Right atrium auricular region (tissue), 2 donors: Measurements from ENCODE around the gene ARHGAP26. TPM values are rescaled to one million over a fixed set of nuclear protein-coding genes. Genes with fewer than 3 reads are reported as not detected.

Source experiments
- DNase-seq: peaks from one replicate; pipeline ENCODE4 v3.0.0-alpha.2; 2019; ENCODE audit warnings: low spot score
- H3K27ac ChIP-seq, 2 donors: fragments of 200-600 bp; sonication (generic); 1 replicate in 1 of 2; 2 replicates in 1 of 2; pipeline ENCODE4 v1.5.1; 2016 to 2019
- H3K27me3 ChIP-seq, 2 donors: fragments of 200-600 bp; sonication (generic); one replicate each; pipeline versions ENCODE4 v1.5.1 to v1.6.0; 2017 to 2019
- H3K36me3 ChIP-seq: fragments of 200-600 bp; sonication (generic); one replicate; pipeline ENCODE4 v1.5.1; 2016
- H3K4me1 ChIP-seq, 2 donors: fragments of 200-600 bp; sonication (generic); one replicate each; pipeline versions ENCODE4 v1.5.1 to v1.6.0; 2017 to 2019
- H3K4me3 ChIP-seq, 2 donors: fragments of 200-600 bp; sonication (generic); 1 replicate in 1 of 2; 2 replicates in 1 of 2; pipeline ENCODE4 v1.5.1; 2017 to 2019; ENCODE audit warnings: mild to moderate bottlenecking in 1 of 2, moderate library complexity in 1 of 2
- H3K9me3 ChIP-seq, 2 donors: fragments of 200-600 bp; sonication (generic); one replicate each; pipeline ENCODE4 v1.5.1; 2019
- CTCF ChIP-seq, 2 donors: fragments of 200-600 bp; sonication (generic); IDR thresholded peaks; one replicate each; pipeline ENCODE4 v1.5.1; 2019; ENCODE audit warnings: antibody characterized with exemption in 2 of 2
- total RNA-seq, 2 donors: library from RNA; depleted of rRNA; stranded (reverse); fragments of >200 nt; gene quantifications; one replicate each; pipeline ENCODE4 v1.1.0, GENCODE V29; 2016

Gene ARHGAP26
- total RNA-seq, 2 donors from 2014 or later: 29.8 to 31.6 TPM

- no peak overlapping the region for H3K4me3 ChIP-seq
- H3K27ac ChIP-seq: peak overlapping the region; percentile 52 to 74
- peaks cover 0 to 58% of the 10 kb centered on the region in 2 donors for H3K4me1 ChIP-seq
- no peak for DNase-seq
- H3K9me3 ChIP-seq: no peaks in the 10 kb centered on the region
- peaks cover 9% of the 10 kb centered on the region for H3K36me3 ChIP-seq
- no peaks in the 10 kb centered on the region for H3K27me3 ChIP-seq
- TF ChIP-seq CTCF (IDR thresholded peaks at IDR 0.05): no peak
These were observed 365.8 kb downstream of the ARHGAP26 start for GRCh38 chr5:143135832-143136551.

GRCh38 chr5:143138839-143139238, 368.7 kb downstream of the ARHGAP26 start:
- Histone ChIP-seq H3K36me3 (peaks cover 9% of the 10 kb centered on the region), H3K4me3 (no peak overlapping the region), H3K27me3 (no peaks in the 10 kb centered on the region), H3K4me1 (peaks cover 0 to 54% of the 10 kb centered on the region in 2 donors), H3K9me3 (no peaks in the 10 kb centered on the region), H3K27ac (peak overlapping the region in 1 of 2 donors; percentile 2)
- no peak for DNase-seq
- TF ChIP-seq CTCF (IDR thresholded peaks at IDR 0.05): no peak

- H3K4me1 ChIP-seq: peaks cover 0 to 55% of the 10 kb centered on the region in 2 donors
These were observed 369.4 kb downstream of the ARHGAP26 start for GRCh38 chr5:143139585-143139984.

GRCh38 chr5:143140492-143141203, 370.5 kb downstream of the ARHGAP26 start:
- H3K27ac ChIP-seq: peak overlapping the region in 1 of 2 donors; percentile 59
- H3K9me3 ChIP-seq: no peaks in the 10 kb centered on the region
- DNase-seq: no peak
- H3K36me3 ChIP-seq: no peaks in the 10 kb centered on the region
- no peaks in the 10 kb centered on the region for H3K27me3 ChIP-seq
- peaks cover 0 to 47% of the 10 kb centered on the region in 2 donors for H3K4me1 ChIP-seq
- TF ChIP-seq CTCF (IDR thresholded peaks at IDR 0.05): no peak
- H3K4me3 ChIP-seq: no peak overlapping the region

More at GRCh38 chr5:143139585-143139984, 369.4 kb downstream of the ARHGAP26 start:
- Histone ChIP-seq H3K27me3 (no peaks in the 10 kb centered on the region), H3K36me3 (peaks cover 6% of the 10 kb centered on the region), H3K27ac (peak overlapping the region in 1 of 2 donors; percentile 59), H3K9me3 (no peaks in the 10 kb centered on the region), H3K4me3 (no peak overlapping the region)
- no peak for TF ChIP-seq CTCF (IDR thresholded peaks at IDR 0.05)
- DNase-seq: no peak

GRCh38 chr5:143141652-143142051, 371.5 kb downstream of the ARHGAP26 start:
- peaks cover 0 to 41% of the 10 kb centered on the region in 2 donors for H3K4me1 ChIP-seq
- H3K36me3 ChIP-seq: no peaks in the 10 kb centered on the region
- DNase-seq: no peak
- H3K27me3 ChIP-seq: no peaks in the 10 kb centered on the region
- no peaks in the 10 kb centered on the region for H3K9me3 ChIP-seq
- H3K27ac ChIP-seq: no peak overlapping the region
- no peak for TF ChIP-seq CTCF (IDR thresholded peaks at IDR 0.05)
- no peak overlapping the region for H3K4me3 ChIP-seq
